Stimulated activated CD4-positive, alpha-beta T cell treated with anti-CD3 and anti-CD28 coated beads, Interleukin-12 subunit alpha, Interleukin-12 subunit beta, amount 100 ng/mL, for 24 hours (primary cell): ENCODE results near the gene MTERF2.

ENCODE experiments used
- DNase-seq, 2 experiments: peaks; one replicate each; pipeline ENCODE4 v3.0.0-alpha.2; 2020; ENCODE audit warnings: low read depth in 2 of 2

Gene MTERF2

DNA sequence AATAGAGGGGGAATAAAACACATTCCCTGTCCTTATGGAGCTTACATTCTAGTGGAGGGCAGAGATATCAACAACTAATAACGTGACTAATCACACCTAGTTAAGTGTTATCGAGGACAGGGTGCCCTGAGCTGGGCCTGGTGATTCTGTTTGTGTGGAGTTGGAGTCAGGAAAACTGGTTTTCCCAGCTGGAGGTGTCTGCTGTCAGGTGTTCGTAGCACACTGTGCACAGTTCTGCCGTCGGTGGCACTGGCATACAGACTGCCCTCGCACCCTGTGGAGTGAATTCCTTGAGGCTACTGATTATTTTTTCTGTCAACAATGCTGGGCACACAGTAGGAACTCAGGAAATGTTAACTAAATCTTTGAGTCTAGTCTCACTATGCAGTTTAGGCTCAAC, 900 bp upstream of the MTERF2 start:
- DNase-seq = no peak

DNA sequence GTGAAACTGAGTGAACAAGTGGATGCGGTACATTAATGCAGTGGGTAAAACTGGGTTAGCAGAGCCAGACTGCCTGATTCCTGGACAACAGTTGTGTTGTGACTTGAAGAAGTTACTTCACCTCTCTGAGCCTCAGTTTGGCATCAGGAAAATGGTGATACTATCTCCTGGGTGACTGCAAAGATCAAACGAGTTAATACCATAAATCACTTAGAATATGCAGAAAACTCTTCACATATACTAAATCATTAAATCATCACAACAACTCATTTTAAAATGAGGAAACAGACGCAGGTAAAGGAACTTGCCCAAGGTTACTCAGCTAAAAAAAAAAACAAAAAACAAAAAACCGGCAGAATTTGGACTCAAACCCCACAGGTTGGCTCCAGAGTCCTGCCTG, 811 bp downstream of the MTERF2 start:
- DNase-seq = no peak

DNA sequence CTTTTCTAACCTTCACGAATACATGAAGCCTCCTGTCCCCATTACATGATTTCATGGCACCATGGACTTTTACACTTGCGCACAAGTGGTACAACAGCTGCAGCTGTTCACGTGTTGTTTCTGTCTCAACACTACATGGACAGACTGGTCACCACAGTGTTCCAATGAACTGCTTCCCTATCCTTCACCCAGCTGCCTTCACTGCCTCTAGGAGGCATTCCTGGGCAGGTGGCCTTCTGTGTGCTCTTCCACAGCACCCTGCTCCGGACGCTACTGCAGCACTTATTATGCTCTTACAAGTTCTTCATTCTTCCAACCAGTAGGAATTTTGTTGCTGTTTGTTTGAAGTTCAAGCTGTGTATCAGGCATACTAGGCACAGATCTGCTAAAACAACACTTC, 1.5 kb downstream of the MTERF2 start:
- no peak for DNase-seq

DNA sequence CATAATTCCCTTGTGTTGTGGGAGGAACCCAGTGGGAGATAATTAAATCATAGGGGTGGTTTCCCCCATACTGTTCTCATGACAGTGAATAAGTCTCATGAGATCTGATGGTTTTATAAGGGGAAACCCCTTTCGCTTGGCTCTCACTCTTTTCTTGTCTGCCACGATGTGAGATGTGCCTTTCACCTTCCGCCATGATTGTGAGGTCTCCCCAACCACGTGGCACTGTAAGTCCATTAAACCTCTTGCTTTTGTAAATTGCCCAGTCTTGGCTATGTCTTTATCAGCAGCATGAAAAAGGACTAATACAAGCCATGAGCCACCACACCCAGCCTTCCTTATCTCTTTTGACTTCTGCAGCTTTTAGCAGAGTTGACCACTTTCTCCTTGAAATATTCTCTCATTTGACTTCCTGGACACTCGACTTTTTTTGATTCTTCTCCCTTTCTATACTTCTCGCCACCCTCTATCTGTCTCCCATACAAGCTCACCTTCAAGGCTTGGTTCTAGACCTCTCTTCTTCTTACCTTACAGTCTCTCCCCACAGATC, 2.3 kb downstream of the MTERF2 start:
- DNase-seq = peak in 1 of 2 experiments; percentile 4

DNA sequence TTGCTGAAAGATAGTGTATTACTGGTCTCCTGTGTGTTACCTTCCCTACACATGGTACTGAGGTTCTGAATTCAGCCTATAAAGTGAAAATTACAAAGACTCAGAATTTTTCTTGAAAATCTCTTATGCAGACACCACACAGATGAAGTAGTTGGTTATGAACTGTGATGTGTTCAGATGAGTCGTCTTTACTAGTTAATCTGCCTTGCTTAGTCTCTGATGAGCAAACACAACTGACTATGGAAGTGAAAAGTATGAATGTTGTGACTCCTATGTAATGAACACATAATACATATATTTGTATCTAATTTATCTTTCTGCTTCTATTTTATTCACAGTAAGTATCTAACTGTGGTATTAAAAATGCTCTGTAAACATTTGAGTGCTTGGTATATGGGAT, 4.7 kb downstream of the MTERF2 start:
- DNase-seq = no peak

DNA sequence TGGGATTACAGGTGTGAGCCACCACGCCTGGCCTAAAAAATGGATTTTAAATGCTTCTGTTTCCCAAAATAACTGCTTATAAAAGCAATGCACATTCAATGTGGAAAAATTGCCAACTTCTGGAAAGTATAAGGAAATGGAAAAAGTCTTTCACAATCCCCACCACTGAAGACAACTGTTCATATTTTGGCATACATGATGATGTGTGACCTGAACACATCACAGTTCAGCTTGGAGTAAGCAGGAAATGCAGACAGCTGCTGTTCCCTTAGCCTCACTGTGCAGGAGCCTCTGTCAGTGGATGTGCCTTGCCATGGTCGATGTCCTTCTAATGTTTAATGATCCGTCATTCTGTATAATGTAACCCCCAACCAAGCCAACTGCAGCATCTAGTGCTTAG, 5.2 kb downstream of the MTERF2 start:
- no peak for DNase-seq

DNA sequence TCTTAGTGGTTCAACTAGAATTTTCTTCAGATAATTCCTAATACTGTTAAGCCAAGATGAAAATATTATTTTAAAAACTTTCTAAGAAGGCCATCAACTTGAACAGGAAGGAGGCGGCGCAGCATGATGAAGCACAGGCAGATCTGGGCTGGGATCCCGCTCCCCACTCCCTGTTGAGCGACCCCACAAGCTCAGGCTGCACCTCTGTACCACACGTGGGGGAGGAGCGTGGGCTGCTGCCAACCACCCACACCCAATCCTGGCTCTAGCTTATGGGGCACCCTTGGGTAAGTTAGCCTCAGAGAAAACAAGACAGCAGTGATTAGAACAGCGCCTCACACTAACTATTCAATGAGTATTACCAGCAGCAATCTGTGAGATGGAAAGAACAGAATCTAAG, 6.0 kb downstream of the MTERF2 start:
- DNase-seq = no peak

DNA sequence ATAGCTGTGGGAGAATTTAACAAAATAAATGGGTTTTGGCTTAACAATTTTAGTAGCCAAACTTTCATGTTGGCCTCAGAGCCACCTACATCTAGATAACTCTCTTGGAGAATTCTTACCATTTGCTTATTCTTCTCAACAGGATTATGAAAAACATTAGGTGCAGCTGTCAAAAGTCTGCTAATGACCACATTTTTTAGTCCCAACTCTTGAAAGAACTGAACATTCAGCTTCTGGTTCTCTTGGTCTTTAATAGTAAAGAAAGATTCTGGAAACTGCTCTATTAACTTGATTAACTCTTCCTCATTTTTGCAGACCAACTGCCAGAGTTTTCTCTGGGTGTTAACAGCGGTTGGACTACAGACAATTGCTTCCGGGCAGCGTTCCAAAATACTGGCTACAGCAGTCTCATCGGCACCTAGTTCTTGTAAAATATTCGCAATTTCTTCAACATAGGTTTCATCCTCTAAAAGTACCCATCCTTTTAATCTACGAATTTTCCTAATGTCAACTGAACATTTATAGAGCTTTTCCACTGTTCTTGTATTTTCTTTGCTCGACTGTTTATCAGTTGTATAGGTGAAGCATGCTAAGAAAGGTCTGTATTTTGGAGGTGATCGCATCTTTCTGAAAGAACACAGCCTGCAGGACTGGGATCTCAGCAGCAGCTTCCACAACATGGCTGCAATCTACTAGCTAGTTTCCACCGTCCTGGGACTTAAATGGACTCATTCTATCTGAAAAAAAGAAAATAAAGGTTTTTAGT, 8.7 kb downstream of the MTERF2 start:
- no peak for DNase-seq

DNA sequence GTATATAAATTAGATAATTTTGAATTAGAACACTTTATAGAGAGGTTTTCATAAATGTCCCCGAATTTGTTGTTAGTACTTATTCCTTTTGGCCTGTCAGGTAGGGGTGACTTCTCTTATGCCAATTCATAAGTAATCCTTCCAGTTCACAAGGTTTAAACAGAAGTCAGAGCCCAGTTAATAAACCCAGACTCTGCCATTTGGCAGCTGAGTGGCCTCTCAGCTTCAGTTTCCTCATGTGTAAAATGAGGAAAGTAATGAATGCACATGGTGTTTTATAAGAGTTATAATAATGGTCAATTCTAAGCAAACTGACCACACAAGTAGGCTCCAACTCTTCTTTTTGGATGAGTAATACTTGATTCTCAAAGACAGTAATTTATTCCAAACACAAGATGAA, 10.3 kb downstream of the MTERF2 start:
- no peak for DNase-seq

DNA sequence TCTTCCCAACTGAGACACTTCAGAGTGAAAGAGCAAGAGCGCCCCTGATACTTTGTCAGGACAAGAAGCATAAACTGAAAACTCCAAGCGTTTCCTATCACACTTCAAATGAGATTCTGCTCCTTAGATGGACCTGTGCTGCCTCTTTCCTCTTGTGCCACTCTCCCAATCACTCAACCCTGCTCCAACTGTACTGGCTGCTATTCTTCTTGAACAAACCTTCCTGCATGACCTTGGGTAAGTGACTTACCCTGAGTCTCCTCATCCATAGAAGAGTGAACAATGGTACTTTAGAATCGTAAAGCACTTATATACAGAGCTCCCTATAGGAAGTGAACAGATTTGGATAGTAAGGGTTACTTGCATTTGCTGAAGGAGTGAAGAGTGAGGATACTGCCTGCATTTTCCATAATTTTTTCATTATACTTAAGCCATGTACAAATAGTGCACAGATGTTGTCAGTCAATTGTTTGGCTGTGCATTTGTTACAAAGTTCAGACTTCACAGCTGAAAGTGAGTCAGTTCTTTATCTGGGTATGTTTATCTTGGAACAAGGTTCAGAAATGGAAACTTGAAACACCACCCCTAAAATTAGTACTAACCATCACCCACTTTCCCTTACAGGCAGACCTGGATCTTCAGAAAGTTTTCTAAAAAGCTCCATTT, 10.8 kb downstream of the MTERF2 start:
- no peak for DNase-seq

DNA sequence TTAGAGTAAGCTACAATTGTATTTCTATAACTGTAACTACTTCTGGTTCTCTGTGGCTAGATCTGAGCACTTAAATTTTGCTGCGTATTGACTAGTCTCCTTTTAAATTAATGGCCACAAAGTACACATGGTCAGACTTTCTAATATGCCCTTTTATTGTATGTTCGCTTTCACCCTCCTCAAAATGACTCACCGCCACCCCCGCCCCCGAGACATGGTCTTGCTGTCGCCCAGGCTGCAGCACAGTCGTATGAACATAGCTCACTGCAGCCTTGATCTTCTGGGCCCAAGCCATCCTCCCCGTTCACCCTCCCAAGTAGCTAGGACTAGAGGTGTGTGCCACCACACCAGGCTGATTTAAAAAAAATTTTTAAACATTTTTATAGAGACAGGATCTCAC, 11.8 kb downstream of the MTERF2 start:
- no peak for DNase-seq

DNA sequence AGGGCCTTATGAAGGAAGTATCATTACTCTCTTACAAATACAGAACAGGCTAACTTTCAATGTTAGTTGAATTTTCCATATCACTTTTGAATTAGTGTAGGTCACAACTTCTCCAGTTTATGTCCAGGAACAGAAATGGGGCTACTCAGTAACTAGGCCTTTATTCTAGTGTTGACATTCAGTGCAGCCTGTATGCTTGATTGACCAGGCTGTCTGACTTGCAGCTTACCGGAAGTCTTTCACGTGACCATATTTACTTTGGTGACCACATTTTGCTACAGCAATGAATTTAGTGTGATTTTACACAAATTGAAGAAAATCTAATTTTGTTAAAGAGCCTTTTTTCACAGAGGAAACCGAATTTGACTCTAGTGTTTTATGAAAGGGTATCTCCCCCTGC, 12.4 kb downstream of the MTERF2 start:
- DNase-seq = no peak

DNA sequence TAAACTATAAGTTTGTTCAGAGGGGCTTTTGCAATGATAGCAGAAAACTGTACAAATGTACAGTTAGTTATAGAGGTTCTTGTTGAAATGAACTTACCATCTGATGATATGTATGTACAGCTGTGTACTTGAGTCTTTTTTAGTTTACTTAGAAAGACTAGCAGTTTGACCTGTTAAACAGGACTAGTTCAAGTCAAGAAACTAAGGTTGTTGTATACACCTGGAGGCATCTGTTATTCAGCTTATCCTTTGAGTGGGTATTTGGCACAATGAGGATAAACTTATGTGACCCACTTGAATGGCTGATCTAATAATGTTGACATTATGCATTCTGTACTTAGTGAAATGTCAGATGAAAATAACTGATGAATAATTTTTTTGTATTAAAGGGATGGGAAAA, 13.4 kb downstream of the MTERF2 start:
- DNase-seq = no peak

DNA sequence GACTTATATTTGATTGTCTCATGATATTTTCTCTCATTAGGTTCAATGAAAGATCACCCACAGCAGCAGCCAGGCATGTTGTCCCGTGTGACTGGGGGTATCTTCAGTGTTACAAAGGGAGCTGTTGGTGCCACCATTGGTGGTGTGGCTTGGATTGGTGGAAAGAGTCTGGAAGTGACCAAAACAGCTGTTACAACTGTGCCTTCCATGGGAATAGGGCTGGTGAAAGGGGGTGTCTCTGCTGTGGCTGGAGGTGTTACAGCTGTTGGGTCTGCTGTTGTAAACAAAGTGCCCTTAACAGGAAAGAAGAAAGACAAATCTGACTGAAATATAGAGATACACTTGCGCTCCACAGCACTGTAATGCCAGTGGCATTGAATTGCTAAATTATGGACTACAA, 15.9 kb downstream of the MTERF2 start:
- DNase-seq = no peak

DNA sequence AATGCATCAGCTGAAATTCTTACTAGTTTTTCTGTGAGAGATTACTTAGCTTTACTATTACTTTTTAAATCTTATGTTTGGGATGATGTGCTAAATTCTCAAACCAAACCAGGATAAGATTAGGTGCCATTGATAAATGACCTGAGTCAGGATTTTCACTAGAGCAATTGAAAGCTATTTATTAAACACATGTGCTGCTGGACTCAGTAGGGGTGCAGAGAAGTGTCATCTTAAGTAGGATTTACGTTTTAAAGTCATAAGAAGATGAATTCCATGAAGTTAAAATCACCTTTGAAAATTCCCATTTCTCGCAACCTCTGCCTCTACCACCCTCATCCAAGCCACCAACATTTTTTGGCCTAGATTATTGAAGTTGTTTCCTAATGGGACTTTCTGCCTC, 22.4 kb downstream of the MTERF2 start:
- no peak for DNase-seq

DNA sequence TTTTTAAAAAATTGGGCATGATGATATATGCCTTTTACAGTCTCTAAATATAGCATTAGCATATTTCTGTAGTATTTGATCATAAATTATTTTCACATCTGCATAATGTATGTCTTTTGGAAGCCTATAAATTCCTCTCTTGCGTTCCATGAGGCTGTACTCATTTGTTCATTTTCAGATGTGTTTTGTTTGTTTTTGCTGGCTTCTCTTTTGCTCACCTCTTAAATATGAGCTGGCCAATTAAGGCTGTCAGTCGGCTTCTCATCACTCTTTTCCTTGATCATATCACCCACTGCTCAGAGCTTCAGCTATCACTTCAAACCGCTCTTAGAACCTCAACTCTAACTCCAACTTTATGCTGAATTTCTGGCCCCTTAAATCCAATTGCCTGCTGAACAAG, 24.7 kb downstream of the MTERF2 start:
- no peak for DNase-seq

DNA sequence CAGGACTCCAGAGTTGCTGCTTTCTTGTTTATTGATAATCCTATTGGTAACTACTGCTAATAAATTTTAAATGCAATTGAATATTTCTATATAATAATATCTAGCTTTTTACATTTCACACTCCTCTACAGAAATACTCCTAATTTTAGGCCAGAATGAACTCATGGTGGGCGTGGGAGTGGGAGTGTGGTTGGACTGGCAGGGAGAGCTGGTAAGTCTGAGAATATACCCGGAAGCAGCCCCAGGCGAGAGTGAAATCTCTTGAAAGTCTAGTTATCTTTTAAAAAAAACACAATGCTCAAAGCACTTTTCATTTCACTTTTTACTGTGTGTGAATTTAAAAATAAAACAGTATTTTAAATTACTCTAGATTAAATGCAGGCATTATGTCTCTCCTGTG, 26.5 kb downstream of the MTERF2 start:
- DNase-seq = no peak

DNA sequence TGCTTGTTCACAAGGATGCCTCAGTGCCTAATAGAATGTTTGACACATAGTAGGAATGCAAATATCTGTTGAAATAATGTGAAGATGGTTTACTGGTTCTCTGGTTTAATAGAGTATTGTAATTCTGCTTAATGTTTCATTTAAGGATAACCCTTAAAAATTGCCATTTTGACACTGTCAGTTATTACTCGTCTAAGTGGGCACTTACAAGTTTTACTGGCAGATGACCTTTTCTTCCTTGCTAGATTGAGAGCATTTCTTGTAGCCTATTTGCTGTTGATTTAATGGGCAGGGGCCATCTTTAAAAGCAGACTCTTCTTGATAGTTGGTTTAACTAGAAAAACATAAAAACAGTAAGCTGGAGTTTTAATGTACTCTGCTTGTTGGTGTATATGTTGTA, 29.4 kb downstream of the MTERF2 start:
- no peak for DNase-seq

DNA sequence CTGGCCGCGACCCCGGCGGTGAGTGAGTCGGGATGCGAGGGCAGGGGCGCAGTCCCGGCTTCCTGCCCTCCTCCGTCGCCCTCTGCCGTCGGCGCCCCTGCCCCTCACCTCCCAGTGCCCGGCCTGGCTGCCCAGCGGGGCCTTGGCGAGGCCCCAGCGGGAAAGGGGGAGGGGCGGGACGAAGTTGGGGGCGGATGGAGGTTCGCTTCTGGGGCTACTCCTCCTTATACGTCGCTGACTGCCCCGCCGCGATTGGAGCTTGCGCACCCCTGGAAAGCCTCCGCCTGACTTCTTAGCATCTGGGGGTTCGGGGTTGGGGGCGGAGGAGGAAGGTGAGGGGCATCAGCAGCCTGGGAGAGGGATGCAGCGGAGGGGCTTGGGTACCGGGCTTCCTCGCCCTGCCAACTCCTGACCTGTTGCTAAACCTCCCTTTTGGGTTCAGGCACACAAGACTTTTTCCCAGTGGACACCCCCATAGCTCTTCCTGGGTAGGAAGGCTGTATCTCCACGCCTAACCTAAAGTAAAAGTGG, 30.8 kb downstream of the MTERF2 start:
- peak; percentile 33 to 53 for DNase-seq

DNA sequence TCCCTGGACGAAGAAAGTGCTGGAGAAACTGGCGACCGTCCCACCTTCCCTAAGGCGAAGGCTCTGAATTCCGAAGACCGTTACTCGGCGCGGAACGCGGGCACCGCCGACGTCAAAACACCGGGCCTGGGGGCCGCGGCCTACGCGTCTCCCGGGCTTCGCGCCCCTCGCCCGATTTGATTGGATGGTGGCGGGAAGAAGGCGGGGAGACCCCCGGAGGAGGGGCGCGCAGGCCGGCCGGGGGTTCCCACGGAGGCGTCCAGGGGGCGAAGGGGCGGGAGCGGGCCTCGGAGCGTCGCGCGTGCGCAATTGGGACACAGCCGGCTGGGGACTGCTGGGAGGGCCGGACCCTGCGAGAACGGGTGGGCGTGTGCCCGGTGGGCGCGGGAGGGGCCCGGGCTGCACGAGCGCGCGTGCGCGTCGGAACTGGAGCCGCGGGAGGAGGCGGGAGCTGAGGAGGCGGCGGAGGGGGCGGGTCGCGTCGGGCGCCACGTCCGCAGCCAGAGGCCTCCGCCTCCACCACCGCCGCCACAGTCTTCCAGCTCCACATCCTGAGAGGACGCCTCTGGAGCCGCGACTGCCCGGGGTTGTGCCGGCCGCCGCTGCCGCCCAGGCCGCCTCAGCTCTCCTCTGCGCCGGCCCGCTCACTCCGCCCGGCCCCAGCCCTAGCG, 31.4 kb downstream of the MTERF2 start, which contains the start of gene TMEM263:
Gene TMEM263 (plus strand): TSS at position 531 of the 671 bp plus-strand sequence. CDS start 11,210 bp downstream, outside the sequence.
- DNase-seq = peak; percentile 81 to 83

DNA sequence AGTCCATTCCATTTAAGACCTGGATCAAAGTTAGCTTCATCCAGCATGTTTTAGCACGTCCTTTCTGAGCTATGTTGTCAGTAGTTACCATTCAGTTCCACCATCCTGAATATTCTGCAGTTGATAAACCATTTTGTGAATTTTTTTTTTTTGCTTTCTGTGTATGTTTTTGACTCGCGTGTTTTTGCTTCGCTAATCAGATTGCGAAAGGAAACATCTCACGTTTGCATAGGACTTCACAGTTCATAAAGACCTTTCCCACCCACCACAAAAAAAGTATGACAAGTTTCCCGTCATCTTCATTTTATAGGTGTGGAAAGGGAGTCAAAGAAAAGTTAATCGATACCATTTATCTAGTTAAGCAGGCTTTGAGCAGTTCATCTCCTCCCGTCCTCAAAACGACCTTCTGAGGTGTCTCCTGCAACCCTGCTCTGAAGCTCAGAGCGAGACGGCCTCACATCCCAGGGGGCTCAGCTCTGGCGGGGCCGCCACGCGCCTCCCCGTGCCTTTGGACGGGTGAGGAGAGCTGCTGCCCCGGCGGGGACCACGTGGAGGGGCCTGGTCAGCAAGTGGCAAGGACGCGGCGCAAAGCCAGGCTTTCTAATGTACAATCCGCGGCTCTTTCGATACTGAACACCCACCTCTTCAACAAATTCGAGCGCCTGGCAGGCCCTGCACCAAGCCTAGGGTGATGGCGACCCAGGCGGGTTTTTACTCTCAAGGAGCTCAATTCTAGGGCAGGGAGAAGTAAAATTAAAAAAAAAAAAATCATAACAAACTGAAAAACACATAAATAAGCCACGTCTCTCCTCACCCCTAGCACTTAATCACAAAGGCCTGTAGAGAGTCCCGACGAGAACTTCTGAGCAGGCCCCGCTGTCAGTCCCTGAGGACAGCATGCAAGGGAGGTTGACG, 32.2 kb downstream of the MTERF2 start:
- DNase-seq = no peak
